K562 (cell line): Measurements from ENCODE around the gene MYO1A. TPM values are rescaled to one million over a fixed set of nuclear protein-coding genes. Genes with fewer than 3 reads are reported as not detected.
A peak's percentile ranks its signal among the peaks of the same experiment; 100 is the strongest.

ENCODE experiments used
- CREB5 ChIP-seq: fragments of 250-450 bp; sonication (Bioruptor Pico); IDR thresholded peaks from 2 replicates; pipeline ENCODE4 v1.5.0; 2020; ENCODE audit warnings: mild to moderate bottlenecking
- CTCF ChIP-seq, 3 experiments: IDR thresholded peaks in 2 of 3; conservative IDR thresholded peaks in 1 of 3; 2 replicates each; pipeline ENCODE4 v1.5.1; 2011 to 2012; ENCODE audit warnings: low read length in 3 of 3, mild to moderate bottlenecking in 3 of 3, control low read depth in 2 of 3, improper control_type of control experiment in 1 of 3, inconsistent platforms in 1 of 3, low read depth in 1 of 3, mixed read lengths in 1 of 3, moderate library complexity in 1 of 3; ENCODE audit not compliant: insufficient read depth in 2 of 3
- PHF8 ChIP-seq: fragments of 200-600 bp; sonication (generic); IDR thresholded peaks from 2 replicates; pipeline ENCODE4 v1.6.1; 2012; ENCODE audit warnings: mixed run types, mild to moderate bottlenecking, inconsistent platforms, low read length, moderate library complexity, borderline replicate concordance
- PML ChIP-seq: IDR thresholded peaks from 2 replicates; pipeline ENCODE4 v1.6.1; 2012; ENCODE audit warnings: low read length, inconsistent platforms
- POLR2G ChIP-seq: fragments of 200-400 bp; formaldehyde crosslinking; IDR thresholded peaks from 2 replicates; pipeline ENCODE4 v1.6.1; 2017; ENCODE audit warnings: low read depth, mild to moderate bottlenecking, antibody characterized with exemption, low read length, moderate library complexity
- SIN3B ChIP-seq: fragments of 450-650 bp; IDR thresholded peaks from 2 replicates; pipeline ENCODE4 v1.6.1; 2017; ENCODE audit warnings: low read depth, mild to moderate bottlenecking, moderate library complexity
- YY1 ChIP-seq, 3 experiments: IDR thresholded peaks; 2 replicates each; pipeline ENCODE4 v1.6.1; 2011; ENCODE audit warnings: low read length in 2 of 3, mild to moderate bottlenecking in 2 of 3, moderate library complexity in 2 of 3, borderline replicate concordance in 1 of 3, control low read depth in 1 of 3, low read depth in 1 of 3; ENCODE audit not compliant: insufficient read depth in 3 of 3, insufficient replicate concordance in 2 of 3, control insufficient read depth in 1 of 3, insufficient read length in 1 of 3; ENCODE audit errors: extremely low read depth in 1 of 3
- ZBTB11 ChIP-seq, 3 experiments: fragments of 200-800 bp in 1 of 3; fragments of 250-450 bp in 1 of 3; fragments of 450-650 bp in 1 of 3; sonication (Bioruptor Pico) in 1 of 3; sonication (Bioruptor generic) in 1 of 3; formaldehyde crosslinking in 1 of 3; IDR thresholded peaks; 2 replicates each; pipeline versions ENCODE4 v1.6.1 to v1.8.0; 2016 to 2022; ENCODE audit warnings: mild to moderate bottlenecking in 2 of 3, missing genetic modification characterization in 2 of 3, missing compliant biosample characterization in 1 of 3, moderate library complexity in 1 of 3
- ZNF12 ChIP-seq: sonication (generic); formaldehyde crosslinking; IDR thresholded peaks from 2 replicates; pipeline ENCODE4 v1.4.0; 2020; ENCODE audit warnings: mild to moderate bottlenecking, missing genetic modification reagents
- ZNF280A ChIP-seq: fragments of 450-650 bp; IDR thresholded peaks from 2 replicates; pipeline ENCODE4 v1.6.1; 2018; ENCODE audit warnings: mild to moderate bottlenecking, low read depth; ENCODE audit not compliant: partially characterized antibody
- ZNF639 ChIP-seq, 2 experiments: fragments of 200-800 bp in 1 of 2; sonication (Bioruptor generic) in 1 of 2; sonication (generic) in 1 of 2; formaldehyde crosslinking in 1 of 2; IDR thresholded peaks in 1 of 2; conservative IDR thresholded peaks in 1 of 2; 2 replicates each; pipeline versions ENCODE4 v1.5.0 to v1.6.1; 2016 to 2020; ENCODE audit warnings: missing compliant biosample characterization in 1 of 2, missing genetic modification characterization in 1 of 2, missing genetic modification reagents in 1 of 2
- polyA plus RNA-seq, 8 experiments: library from polyadenylated mRNA; depleted of rRNA in 4 of 8; stranded (reverse) in 5 of 8; unstranded in 3 of 8; fragments of >200 nt; fragmentation: Nextera tagmentation in 2 of 8; fragmentation: Illumina TruSeq in 1 of 8; extraction: Ambion mirVana in 2 of 8; extraction: Trizol in 1 of 8; gene quantifications; 2 replicates each; pipeline versions ENCODE4 v1.2.1 to v1.2.3, GENCODE V29; 2011 to 2014; ENCODE audit warnings: inconsistent platforms in 1 of 8, missing spikeins in 1 of 8
- total RNA-seq, 7 experiments: library from RNA; depleted of rRNA in 6 of 7; stranded (reverse); fragments of >200 nt in 6 of 7; fragmentation: Illumina TruSeq in 2 of 7; extraction: Trizol in 2 of 7; gene quantifications; 2 replicates each; pipeline versions ENCODE4 v1.2.1 to v1.2.3, GENCODE V29; 2011 to 2021; ENCODE audit warnings: low replicate concordance in 1 of 7

Gene MYO1A
- total and polyA plus RNA-seq, 9 of the 15 experiments (the other 6 are each of a cell fraction or from before 2014, with no cell fraction given), result 0.03 to 0.29 (median 0.14) TPM; not detected in 2

GRCh38 chr12:57005980-57006808, 43.7 kb downstream of the MYO1A start, which contains the start of gene ZBTB39 (continued):
- TF ChIP-seq CTCF (IDR thresholded peaks at IDR 0.05 in 2 of 3, conservative IDR thresholded peaks at IDR 0.05 in 1 of 3; ENCODE audit: insufficient read depth in 2 of 3, low read depth in 1 of 3, low read length in 3 of 3) (peak; percentile 62 to 95 (median 73)), POLR2G (peak; percentile 83), ZBTB11 (CRISPR knock-in tag; IDR thresholded peaks at IDR 0.05) (peak in 1 of 3 experiments; percentile 60; a peak in 2 of 6 replicates), PHF8 (peak; percentile 81; the same call in 1 of the 2 replicates), YY1 (IDR thresholded peaks at IDR 0.05; ENCODE audit: borderline replicate concordance in 1 of 3, control insufficient read depth in 1 of 3, extremely low read depth in 1 of 3, insufficient read depth in 3 of 3, insufficient read length in 1 of 3, insufficient replicate concordance in 2 of 3, low read depth in 1 of 3, low read length in 2 of 3) (peak in 2 of 3 experiments; percentile 16 to 71), SIN3B (peak; percentile 57; the same call in 1 of the 2 replicates), PML (0 out of 2 replicates have a peak, but pooled peaks have one; percentile 12), ZNF12 (0 out of 2 replicates have a peak, but pooled peaks have one; percentile 23), CREB5 (CRISPR knock-in tag) (no peak), ZNF280A (no peak), ZNF639 (CRISPR knock-in tag; conservative IDR thresholded peaks at IDR 0.05 in 1 of 2, IDR thresholded peaks at IDR 0.05 in 1 of 2) (peak in 1 of 2 experiments; percentile 84; a peak in 1 of 4 replicates)
